GM23338 (cell line): ENCODE measurements around the gene CNN2. TPM values are rescaled to one million over a fixed set of nuclear protein-coding genes. Genes with fewer than 3 reads are reported as not detected.

Experiments
- ATAC-seq: fragments of 200-7000 bp; cut with Tn5 transposase; 3 replicates; pipeline ENCODE4 v1.9.1; 2020
- DNase-seq: peaks from one replicate; pipeline ENCODE4 v3.0.0-alpha.2; 2015; ENCODE audit warnings: low spot score
- H2AFZ ChIP-seq: fragments of 200-600 bp; sonication (generic); 2 replicates; pipeline ENCODE4 v1.8.0; 2016; ENCODE audit warnings: antibody characterized with exemption, mild to moderate bottlenecking, moderate library complexity
- H3F3A ChIP-seq: fragments of 200-600 bp; sonication (generic); replicated peaks from 2 replicates; pipeline ENCODE4 v1.8.0; 2017; ENCODE audit warnings: antibody characterized with exemption, mixed run types, low read depth
- H3K27ac ChIP-seq: fragments of 200-600 bp; sonication (generic); 2 replicates; pipeline ENCODE4 v1.6.1; 2016; ENCODE audit warnings: low read depth
- H3K27me3 ChIP-seq: fragments of 200-600 bp; sonication (generic); 2 replicates; pipeline ENCODE4 v1.8.0; 2016; ENCODE audit warnings: mild to moderate bottlenecking, mixed run types, moderate library complexity; ENCODE audit not compliant: insufficient read depth
- H3K36me3 ChIP-seq: fragments of 200-600 bp; sonication (generic); 2 replicates; pipeline ENCODE4 v1.8.0; 2016; ENCODE audit warnings: mild to moderate bottlenecking; ENCODE audit not compliant: insufficient read depth
- H3K4me1 ChIP-seq: fragments of 200-600 bp; sonication (generic); 2 replicates; pipeline ENCODE4 v1.8.0; 2016; ENCODE audit warnings: mild to moderate bottlenecking, moderate library complexity; ENCODE audit not compliant: insufficient read depth
- H3K4me2 ChIP-seq: fragments of 200-600 bp; sonication (generic); 2 replicates; pipeline ENCODE4 v1.7.1; 2017; ENCODE audit warnings: mixed run types
- H3K4me3 ChIP-seq: fragments of 200-600 bp; sonication (generic); 2 replicates; pipeline ENCODE4 v1.6.1; 2016; ENCODE audit warnings: mixed run types
- H3K79me2 ChIP-seq: fragments of 200-600 bp; sonication (generic); replicated peaks from 2 replicates; pipeline ENCODE4 v1.8.0; 2017; ENCODE audit warnings: mild to moderate bottlenecking; ENCODE audit not compliant: insufficient read depth
- H3K9me2 ChIP-seq: fragments of 200-600 bp; sonication (generic); 2 replicates; pipeline ENCODE4 v1.8.0; 2017; ENCODE audit not compliant: insufficient read depth
- H4K20me1 ChIP-seq: fragments of 200-600 bp; sonication (generic); replicated peaks from 2 replicates; pipeline ENCODE4 v1.8.0; 2017; ENCODE audit warnings: mild to moderate bottlenecking; ENCODE audit not compliant: insufficient read depth
- H3K27ac Mint-ChIP-seq: 2 replicates; pipeline ENCODE4 v1.8.0; 2020; ENCODE audit warnings: inconsistent platforms, mild to moderate bottlenecking, moderate library complexity, mixed read lengths
- H3K27me3 Mint-ChIP-seq: 3 replicates; pipeline ENCODE4 v1.8.0; 2022; ENCODE audit warnings: low read depth, mild to moderate bottlenecking, moderate library complexity, mixed read lengths, inconsistent platforms; ENCODE audit not compliant: insufficient read depth, poor library complexity
- H3K36me3 Mint-ChIP-seq: 3 replicates; pipeline ENCODE4 v1.8.0; 2021; ENCODE audit warnings: low read depth, mild to moderate bottlenecking, inconsistent platforms, moderate library complexity, mixed read lengths
- H3K4me1 Mint-ChIP-seq: 3 replicates; pipeline ENCODE4 v1.8.0; 2020; ENCODE audit warnings: mild to moderate bottlenecking, inconsistent platforms, mixed read lengths
- H3K4me3 Mint-ChIP-seq: 3 replicates; pipeline ENCODE4 v1.8.0; 2021; ENCODE audit warnings: moderate library complexity, mild to moderate bottlenecking, inconsistent platforms, mixed read lengths
- H3K9me3 Mint-ChIP-seq: 3 replicates; pipeline ENCODE4 v1.8.0; 2020; ENCODE audit warnings: moderate library complexity, mild to moderate bottlenecking, inconsistent platforms, mixed read lengths
- CREB1 ChIP-seq: fragments of 250-450 bp; sonication (Bioruptor Pico); IDR thresholded peaks from 2 replicates; pipeline ENCODE4 v1.5.0; 2020; ENCODE audit warnings: low read depth, mild to moderate bottlenecking, moderate library complexity
- ETS1 ChIP-seq: IDR thresholded peaks from 2 replicates; pipeline ENCODE4 v1.6.1; 2016; ENCODE audit warnings: antibody characterized with exemption
- EZH2 ChIP-seq: fragments of 200-600 bp; sonication (generic); IDR thresholded peaks from one replicate; pipeline ENCODE4 v1.8.0; 2017; ENCODE audit warnings: antibody characterized with exemption, mild to moderate bottlenecking, low read depth; ENCODE audit not compliant: unreplicated experiment
- EZH2phosphoT487 ChIP-seq: fragments of 200-600 bp; sonication (generic); IDR thresholded peaks from one replicate; pipeline ENCODE4 v1.8.1; 2018; ENCODE audit warnings: antibody characterized with exemption; ENCODE audit not compliant: unreplicated experiment
- NANOG ChIP-seq: IDR thresholded peaks from 2 replicates; pipeline ENCODE4 v1.6.1; 2016; ENCODE audit warnings: antibody characterized with exemption, borderline replicate concordance
- POLR2AphosphoS5 ChIP-seq: IDR thresholded peaks from 2 replicates; pipeline ENCODE4 v1.6.1; 2016; ENCODE audit warnings: antibody characterized with exemption, low read depth
- REST ChIP-seq: IDR thresholded peaks from one replicate; pipeline ENCODE4 v1.6.1; 2018; ENCODE audit warnings: antibody characterized with exemption; ENCODE audit not compliant: unreplicated experiment
- STAT1 ChIP-seq: IDR thresholded peaks from one replicate; pipeline ENCODE4 v1.6.1; 2016; ENCODE audit warnings: antibody characterized with exemption; ENCODE audit not compliant: unreplicated experiment
- ZNF114 ChIP-seq: fragments of 250-450 bp; sonication (Bioruptor Pico); IDR thresholded peaks from 2 replicates; pipeline ENCODE4 v1.5.0; 2020; ENCODE audit warnings: mild to moderate bottlenecking, moderate library complexity
- ZNF331 ChIP-seq: fragments of 250-450 bp; sonication (Bioruptor Pico); IDR thresholded peaks from 2 replicates; pipeline ENCODE4 v1.5.0; 2020; ENCODE audit warnings: low read depth, mild to moderate bottlenecking, moderate library complexity
- ZNF462 ChIP-seq: fragments of 250-450 bp; sonication (Bioruptor Pico); IDR thresholded peaks from 2 replicates; pipeline ENCODE4 v1.5.0; 2020; ENCODE audit warnings: mild to moderate bottlenecking, moderate library complexity
- polyA plus RNA-seq: library from polyadenylated mRNA; unstranded; fragments of >200 nt; fragmentation: Nextera tagmentation; extraction: Ambion mirVana; gene quantifications from 2 replicates; pipeline ENCODE4 v1.2.1, GENCODE V29; 2016
- total RNA-seq: library from RNA; depleted of rRNA; stranded (reverse); fragments of >200 nt; shearing (Covaris generic); gene quantifications from 2 replicates; pipeline ENCODE4 v1.2.3, GENCODE V29; 2014
- TF ChIP-seq, protein P1 (sequence below), 2 experiments: fragments of 200-600 bp in 1 of 2; sonication (generic) in 1 of 2; conservative IDR thresholded peaks; 2 replicates each; pipeline versions ENCODE4 v1.5.1 to v1.6.1; 2016 to 2017; ENCODE audit warnings: antibody characterized with exemption in 2 of 2, low read depth in 2 of 2, mild to moderate bottlenecking in 2 of 2, moderate library complexity in 1 of 2

Gene CNN2
- total and polyA plus RNA-seq, 2 experiments from 2014 or later, result 330 to 392 TPM

DNA sequence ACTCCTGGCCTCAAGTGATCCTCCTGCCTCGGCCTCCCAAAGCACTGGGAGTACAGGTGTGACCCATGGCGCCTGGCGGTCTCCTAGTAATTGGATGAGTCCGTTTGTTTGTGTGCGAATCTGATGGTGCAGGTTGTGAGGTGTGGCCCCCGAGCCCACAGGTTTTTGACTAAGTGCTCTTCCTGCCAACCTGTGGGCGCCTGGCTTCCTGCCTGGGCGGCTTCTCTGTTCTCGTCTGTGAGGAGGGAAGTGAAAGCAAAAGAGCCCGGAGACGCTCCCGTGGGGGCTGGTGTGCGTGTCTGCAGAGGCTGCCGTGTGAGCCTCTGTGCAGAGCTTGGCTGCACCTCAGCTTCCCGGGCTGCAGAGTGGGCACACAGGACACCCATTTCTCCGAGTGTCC is 50.5 kb downstream of the CNN2 start:
- Mint-ChIP-seq H3K27ac (no peak overlapping the region), H3K36me3 (peaks cover 35% of the 10 kb centered on the region), H3K4me1 (peaks cover under 1% of the 10 kb centered on the region; the same call in 1 of the 3 replicates), H3K9me3 (no peaks in the 10 kb centered on the region), H3K4me3 (no peak overlapping the region), H3K27me3 (peaks cover 10% of the 10 kb centered on the region)
- H3K4me1 ChIP-seq, result no peaks in the 10 kb centered on the region; the same call in 1 of the 2 replicates
- H3K36me3 ChIP-seq, result peaks cover 4% of the 10 kb centered on the region; the same call in 1 of the 2 replicates
- peaks cover 17% of the 10 kb centered on the region for H3F3A ChIP-seq
- H2AFZ ChIP-seq, result no peak overlapping the region
- H3K4me2 ChIP-seq, result no peak overlapping the region
- H3K79me2 ChIP-seq, result 0 out of 2 replicates have a peak, but pooled peaks cover 4% of the 10 kb centered on the region
- no peak overlapping the region for H3K4me3 ChIP-seq
- 0 out of 2 replicates have a peak, but pooled peaks cover 1% of the 10 kb centered on the region for H3K27me3 ChIP-seq
- H3K9me2 ChIP-seq, result no peaks in the 10 kb centered on the region
- ATAC-seq, result no peak
- TF ChIP-seq, protein P1, sequence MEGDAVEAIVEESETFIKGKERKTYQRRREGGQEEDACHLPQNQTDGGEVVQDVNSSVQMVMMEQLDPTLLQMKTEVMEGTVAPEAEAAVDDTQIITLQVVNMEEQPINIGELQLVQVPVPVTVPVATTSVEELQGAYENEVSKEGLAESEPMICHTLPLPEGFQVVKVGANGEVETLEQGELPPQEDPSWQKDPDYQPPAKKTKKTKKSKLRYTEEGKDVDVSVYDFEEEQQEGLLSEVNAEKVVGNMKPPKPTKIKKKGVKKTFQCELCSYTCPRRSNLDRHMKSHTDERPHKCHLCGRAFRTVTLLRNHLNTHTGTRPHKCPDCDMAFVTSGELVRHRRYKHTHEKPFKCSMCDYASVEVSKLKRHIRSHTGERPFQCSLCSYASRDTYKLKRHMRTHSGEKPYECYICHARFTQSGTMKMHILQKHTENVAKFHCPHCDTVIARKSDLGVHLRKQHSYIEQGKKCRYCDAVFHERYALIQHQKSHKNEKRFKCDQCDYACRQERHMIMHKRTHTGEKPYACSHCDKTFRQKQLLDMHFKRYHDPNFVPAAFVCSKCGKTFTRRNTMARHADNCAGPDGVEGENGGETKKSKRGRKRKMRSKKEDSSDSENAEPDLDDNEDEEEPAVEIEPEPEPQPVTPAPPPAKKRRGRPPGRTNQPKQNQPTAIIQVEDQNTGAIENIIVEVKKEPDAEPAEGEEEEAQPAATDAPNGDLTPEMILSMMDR (conservative IDR thresholded peaks at IDR 0.05; ENCODE audit: low read depth in 2 of 2), result no peak
- no peak for TF ChIP-seq POLR2AphosphoS5
- TF ChIP-seq ZNF114, result no peak
- TF ChIP-seq ZNF331 (CRISPR knock-in tag), result no peak
- no peak for TF ChIP-seq NANOG
- TF ChIP-seq CREB1 (CRISPR knock-in tag), result no peak
- no peak for TF ChIP-seq ZNF462 (CRISPR knock-in tag)
- no peak for TF ChIP-seq ETS1
- TF ChIP-seq STAT1, result no peak
- TF ChIP-seq EZH2, result no peak
- TF ChIP-seq REST, result no peak
- TF ChIP-seq EZH2phosphoT487, result no peak
- H3K27ac ChIP-seq, result no peak overlapping the region
- no peak for DNase-seq
- 0 out of 2 replicates have a peak, but pooled peaks cover 1% of the 10 kb centered on the region for H4K20me1 ChIP-seq
